ENCODE measurements around the gene TSHZ2.

Gene TSHZ2

DNA sequence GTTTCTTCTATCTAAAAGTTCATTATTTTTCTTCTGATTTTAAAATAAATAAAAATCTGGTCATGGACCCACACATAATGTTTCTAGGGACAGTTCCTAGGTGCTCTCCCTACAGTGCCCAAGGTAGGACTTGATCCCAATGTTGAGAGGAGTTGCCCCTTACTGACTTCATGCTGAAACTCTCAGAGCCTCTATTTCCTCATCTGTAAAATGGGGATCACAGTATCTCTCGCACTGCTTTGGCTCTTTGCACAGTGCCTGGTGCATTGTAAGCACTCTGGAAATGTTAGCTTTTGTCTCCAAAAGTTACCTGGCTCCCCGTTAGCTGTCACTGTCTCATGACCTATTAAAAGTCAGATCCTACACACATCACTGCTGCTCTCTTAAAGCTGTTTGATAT, 205.5 kb downstream of the TSHZ2 start:
- no peak for TF ChIP-seq EP300 (IDR thresholded peaks at IDR 0.05; ENCODE audit: borderline replicate concordance)
- no peak for TF ChIP-seq TAF1 (IDR thresholded peaks at IDR 0.05; ENCODE audit: low read depth)
- no peak for TF ChIP-seq TCF12 (IDR thresholded peaks at IDR 0.05; ENCODE audit: low read depth)
- TF ChIP-seq NFIC (IDR thresholded peaks at IDR 0.05) = no peak
- no peak for TF ChIP-seq TEAD4 (IDR thresholded peaks at IDR 0.05)

GRCh38 chr20:53179749-53180148, 207.6 kb downstream of the TSHZ2 start:
- TF ChIP-seq EP300 (IDR thresholded peaks at IDR 0.05; ENCODE audit: borderline replicate concordance) (no peak), TEAD4 (IDR thresholded peaks at IDR 0.05) (no peak), TCF12 (IDR thresholded peaks at IDR 0.05; ENCODE audit: low read depth) (no peak), FOXM1 (IDR thresholded peaks at IDR 0.05; ENCODE audit: borderline replicate concordance, low read depth) (no peak), ZBTB7A (IDR thresholded peaks at IDR 0.05; ENCODE audit: low read depth) (no peak), RAD21 (IDR thresholded peaks at IDR 0.05; ENCODE audit: low read depth) (no peak), NFIC (IDR thresholded peaks at IDR 0.05) (no peak), CREB1 (IDR thresholded peaks at IDR 0.05; ENCODE audit: low read depth) (no peak), REST (IDR thresholded peaks at IDR 0.05; ENCODE audit: low read depth) (no peak), YY1 (IDR thresholded peaks at IDR 0.05; ENCODE audit: low read depth) (no peak), MAX (IDR thresholded peaks at IDR 0.05) (no peak), EGR1 (IDR thresholded peaks at IDR 0.05) (no peak)

DNA sequence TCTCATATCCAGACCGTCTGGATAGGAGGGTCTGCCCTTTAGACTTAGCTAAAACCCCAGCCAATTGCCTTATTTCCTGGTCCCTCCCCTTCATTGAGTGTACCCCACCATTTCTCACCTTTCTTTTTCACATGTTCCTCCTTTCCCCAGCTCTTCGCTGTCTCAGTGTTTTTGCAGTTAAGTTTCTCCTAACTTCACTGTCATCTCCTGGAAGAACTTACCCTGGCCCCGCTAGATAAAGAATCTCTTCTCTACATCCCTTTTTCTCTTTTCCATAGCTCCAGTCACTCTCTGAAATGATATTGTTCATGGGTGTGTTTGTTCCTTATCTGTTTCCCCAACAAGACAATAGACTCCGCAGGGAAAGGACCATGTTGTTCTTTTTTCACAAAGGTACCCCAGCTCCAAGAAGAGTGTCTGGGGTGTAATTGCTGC, 208.8 kb downstream of the TSHZ2 start:
- no peak for TF ChIP-seq USF1 (IDR thresholded peaks at IDR 0.05)

GRCh38 chr20:53181866-53182376, 209.8 kb downstream of the TSHZ2 start:
- TF ChIP-seq MAX (IDR thresholded peaks at IDR 0.05) (no peak), CEBPB (IDR thresholded peaks at IDR 0.05) (no peak)

DNA sequence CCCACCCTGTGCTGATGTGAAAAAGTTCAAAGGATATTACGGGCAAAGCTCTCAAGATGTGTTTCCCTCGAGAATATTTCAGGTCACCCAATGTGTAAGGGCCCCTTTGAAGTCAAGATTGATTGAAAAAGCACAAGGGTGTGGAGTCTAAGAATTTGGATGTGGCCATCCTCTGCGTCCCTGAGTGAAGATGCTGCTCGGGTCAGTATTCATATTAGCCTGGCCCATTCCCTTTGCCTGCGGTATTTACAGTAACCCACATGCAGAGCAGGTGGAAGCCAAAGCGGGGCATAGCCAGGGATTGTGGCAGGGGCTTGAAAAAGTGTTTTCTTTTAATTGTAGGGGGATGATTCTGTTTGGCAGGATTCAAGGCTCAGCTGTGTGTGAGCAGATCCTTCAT, 211.0 kb downstream of the TSHZ2 start:
- no peak for TF ChIP-seq YY1 (IDR thresholded peaks at IDR 0.05; ENCODE audit: low read depth)
- TF ChIP-seq TCF12 (IDR thresholded peaks at IDR 0.05; ENCODE audit: low read depth) = no peak
- TF ChIP-seq NFIC (IDR thresholded peaks at IDR 0.05) = no peak
- no peak for TF ChIP-seq TEAD4 (IDR thresholded peaks at IDR 0.05)
- TF ChIP-seq EP300 (IDR thresholded peaks at IDR 0.05; ENCODE audit: borderline replicate concordance) = no peak
- TF ChIP-seq FOXM1 (IDR thresholded peaks at IDR 0.05; ENCODE audit: borderline replicate concordance, low read depth) = no peak
- no peak for TF ChIP-seq USF1 (IDR thresholded peaks at IDR 0.05)
- no peak for TF ChIP-seq MAX (IDR thresholded peaks at IDR 0.05)
- no peak for TF ChIP-seq EGR1 (IDR thresholded peaks at IDR 0.05)
- TF ChIP-seq RAD21 (IDR thresholded peaks at IDR 0.05; ENCODE audit: low read depth) = no peak
- TF ChIP-seq CEBPB (IDR thresholded peaks at IDR 0.05) = no peak
- no peak for TF ChIP-seq ZBTB7A (IDR thresholded peaks at IDR 0.05; ENCODE audit: low read depth)
- TF ChIP-seq CREB1 (IDR thresholded peaks at IDR 0.05; ENCODE audit: low read depth) = no peak
- no peak for TF ChIP-seq REST (IDR thresholded peaks at IDR 0.05; ENCODE audit: low read depth)
- TF ChIP-seq TAF1 (IDR thresholded peaks at IDR 0.05; ENCODE audit: low read depth) = no peak

- TF ChIP-seq EP300 (IDR thresholded peaks at IDR 0.05; ENCODE audit: borderline replicate concordance) (no peak), YY1 (IDR thresholded peaks at IDR 0.05; ENCODE audit: low read depth) (no peak), CREB1 (IDR thresholded peaks at IDR 0.05; ENCODE audit: low read depth) (no peak), RAD21 (IDR thresholded peaks at IDR 0.05; ENCODE audit: low read depth) (no peak), EGR1 (IDR thresholded peaks at IDR 0.05) (no peak), TAF1 (IDR thresholded peaks at IDR 0.05; ENCODE audit: low read depth) (no peak), USF1 (IDR thresholded peaks at IDR 0.05) (no peak), CEBPB (IDR thresholded peaks at IDR 0.05) (no peak), ZBTB7A (IDR thresholded peaks at IDR 0.05; ENCODE audit: low read depth) (no peak), TCF12 (IDR thresholded peaks at IDR 0.05; ENCODE audit: low read depth) (no peak), FOXM1 (IDR thresholded peaks at IDR 0.05; ENCODE audit: borderline replicate concordance, low read depth) (no peak), REST (IDR thresholded peaks at IDR 0.05; ENCODE audit: low read depth) (no peak), MAX (IDR thresholded peaks at IDR 0.05) (no peak), TEAD4 (IDR thresholded peaks at IDR 0.05) (no peak), NFIC (IDR thresholded peaks at IDR 0.05) (no peak)
Measured at GRCh38 chr20:53186635-53187034, 214.5 kb downstream of the TSHZ2 start.

Data from Ishikawa (cell line).